HepG2 (cell line): Measurements from ENCODE around the gene ASIC2. TPM values are rescaled to one million over a fixed set of nuclear protein-coding genes. Genes with fewer than 3 reads are reported as not detected.

Source experiments
- ATAC-seq: fragments of 200-7000 bp; cut with Tn5 transposase; 3 replicates; pipeline ENCODE4 v1.9.1; 2020; ENCODE audit warnings: mild to moderate bottlenecking, moderate library complexity
- BruUV-seq: library from RNA; stranded (reverse); fragments of 400-500 nt; replicated peaks from 2 replicates; lab custom pipeline; 2021; lab: Mats Ljungman, UMichigan
- CTCF ChIA-PET: fragments of 300-600 bp; formaldehyde crosslinking; extraction: SDS; loops from one replicate; lab custom pipeline; 2021; ENCODE audit warnings: low total read pairs, inconsistent platforms, low intra/inter-chr PET ratio; lab: Yijun Ruan, JAX
- POLR2A ChIA-PET: fragments of 350-600 bp; sonication (Branson Sonifier 250); formaldehyde crosslinking; loops from one replicate; lab custom pipeline; 2020; ENCODE audit warnings: antibody characterized with exemption, inconsistent platforms; lab: Yijun Ruan, JAX
- DNase-seq: peaks from one replicate; pipeline ENCODE4 v3.0.0-alpha.2; 2015; ENCODE audit warnings: low spot score
- FAIRE-seq: peaks from 3 replicates; lab custom pipeline; 2011; peaks lifted over from hg19 to GRCh38; lab: Jason Lieb, UNC
- H2AFZ ChIP-seq: one replicate; pipeline ENCODE4 v1.6.1; 2011; ENCODE audit warnings: low read length, inconsistent platforms
- H3K27ac ChIP-seq: fragments of 300-600 bp; 3 replicates; pipeline ENCODE4 v1.8.0; 2011; ENCODE audit warnings: mixed run types, mild to moderate bottlenecking, mixed read lengths, low read length, inconsistent platforms; ENCODE audit not compliant: insufficient read depth; ENCODE audit errors: extremely low read length
- H3K27me3 ChIP-seq, 2 experiments: fragments of 200-600 bp in 1 of 2; 2 replicates in 1 of 2; 3 replicates in 1 of 2; pipeline versions ENCODE4 v1.6.0 to v1.8.0; 2011; ENCODE audit warnings: low read length in 2 of 2, mild to moderate bottlenecking in 2 of 2, moderate library complexity in 2 of 2, inconsistent platforms in 1 of 2; ENCODE audit not compliant: insufficient read depth in 2 of 2, control insufficient read depth in 1 of 2
- H3K36me3 ChIP-seq, 2 experiments: fragments of 200-600 bp in 1 of 2; replicated peaks in 1 of 2; 2 replicates in 1 of 2; 3 replicates in 1 of 2; pipeline versions ENCODE4 v1.5.1 to v1.8.0; 2011; ENCODE audit warnings: low read length in 2 of 2, inconsistent platforms in 1 of 2; ENCODE audit not compliant: insufficient read depth in 2 of 2, control insufficient read depth in 1 of 2
- H3K4me1 ChIP-seq: 2 replicates; pipeline ENCODE4 v1.5.1; 2012; ENCODE audit warnings: low read length, inconsistent platforms; ENCODE audit not compliant: insufficient read depth
- H3K4me2 ChIP-seq: 2 replicates; pipeline ENCODE4 v1.6.0; 2011; ENCODE audit warnings: low read depth, low read length, inconsistent platforms
- H3K4me3 ChIP-seq, 3 experiments: fragments of 200-600 bp in 1 of 3; sonication (generic), shearing (Covaris generic) in 1 of 3; replicated peaks in 1 of 3; 2 replicates each; pipeline ENCODE4 v1.5.1; 2011 to 2016; ENCODE audit warnings: low read length in 3 of 3, inconsistent platforms in 2 of 3, low read depth in 2 of 3, mild to moderate bottlenecking in 2 of 3, control low read depth in 1 of 3, mixed read lengths in 1 of 3; ENCODE audit not compliant: insufficient read depth in 1 of 3
- H3K79me2 ChIP-seq: one replicate; pipeline ENCODE4 v1.6.1; 2011; ENCODE audit warnings: low read length, inconsistent platforms; ENCODE audit not compliant: insufficient read depth
- H3K9ac ChIP-seq: 2 replicates; pipeline ENCODE4 v1.6.0; 2011; ENCODE audit warnings: mild to moderate bottlenecking, low read depth, low read length, inconsistent platforms; ENCODE audit not compliant: insufficient read depth
- H3K9me3 ChIP-seq: 2 replicates; pipeline ENCODE4 v1.5.1; 2012; ENCODE audit warnings: mild to moderate bottlenecking, low read length
- H4K20me1 ChIP-seq: 2 replicates; pipeline ENCODE4 v1.6.0; 2011; ENCODE audit warnings: inconsistent platforms, mild to moderate bottlenecking, low read length, moderate library complexity; ENCODE audit not compliant: insufficient read depth
- MAFK ChIP-seq, 2 experiments: IDR thresholded peaks in 1 of 2; conservative IDR thresholded peaks in 1 of 2; 2 replicates each; pipeline ENCODE4 v1.6.1; 2011; ENCODE audit warnings: improper control_type of control experiment in 2 of 2, low read length in 2 of 2
- NR2F1 ChIP-seq, 2 experiments: fragments of 450-650 bp in 1 of 2; formaldehyde crosslinking in 1 of 2; IDR thresholded peaks; 2 replicates each; pipeline versions ENCODE4 v1.5.0 to v1.6.1; 2016 to 2020; ENCODE audit warnings: mild to moderate bottlenecking in 1 of 2, missing compliant biosample characterization in 1 of 2, missing genetic modification reagents in 1 of 2, moderate library complexity in 1 of 2
- SAFB2 ChIP-seq: sonication (generic); formaldehyde crosslinking; IDR thresholded peaks from 2 replicates; pipeline ENCODE4 v1.5.1; 2020; ENCODE audit warnings: missing genetic modification reagents, low read depth, mild to moderate bottlenecking, borderline replicate concordance
- WGBS: methylation state at CpG from one replicate; pipeline ENCODE4 v1.1.6; 2017; ENCODE audit warnings: low lambda C conversion rate; 5-methylcytosine and 5-hydroxymethylcytosine counted together
- in situ Hi-C: cut with HindIII; loops from 2 replicates; pipeline ENCODE4 v1.10.0; 2017; ENCODE audit warnings: low pct_unique_long_range_greater_than_20kb; ENCODE audit not compliant: extremely low pct_ligation_motif_present
- intact Hi-C: fragments of 100-400 bp; cut with micrococcal nuclease; formaldehyde crosslinking; loops from one replicate; pipeline ENCODE4 v1.10.0; 2022; ENCODE audit not compliant: unreplicated experiment
- polyA plus RNA-seq, 8 experiments: library from polyadenylated mRNA; depleted of rRNA in 3 of 8; stranded (reverse) in 7 of 8; unstranded in 1 of 8; fragments of >200 nt; fragmentation: Illumina TruSeq in 4 of 8; extraction: Trizol in 4 of 8; gene quantifications; 2 replicates each; pipeline versions ENCODE4 v1.2.1 to v1.2.3, GENCODE V29; 2011 to 2016; ENCODE audit warnings: low read depth in 4 of 8, missing spikeins in 1 of 8, mixed read lengths in 1 of 8; ENCODE audit not compliant: insufficient read depth in 1 of 8
- total RNA-seq, 5 experiments: library from RNA; depleted of rRNA; stranded (reverse); fragments of >200 nt; fragmentation: Illumina TruSeq; extraction: Trizol; gene quantifications; 2 replicates each; pipeline ENCODE4 v1.2.3, GENCODE V29; 2016; ENCODE audit warnings: low read depth in 1 of 5
- TF ChIP-seq, protein P1 (sequence below): sonication (generic); formaldehyde crosslinking; IDR thresholded peaks from 2 replicates; pipeline ENCODE4 v1.4.0; 2020; ENCODE audit warnings: missing genetic modification reagents, borderline replicate concordance
- TF ChIP-seq, protein P2 (sequence below): sonication (generic); formaldehyde crosslinking; IDR thresholded peaks from 2 replicates; pipeline ENCODE4 v1.4.0; 2020; ENCODE audit warnings: mild to moderate bottlenecking, missing genetic modification reagents, borderline replicate concordance

Gene ASIC2
- total and polyA plus RNA-seq, 2 of the 13 experiments (the other 11 are each of a cell fraction or from before 2014, with no cell fraction given): not detected

DNA sequence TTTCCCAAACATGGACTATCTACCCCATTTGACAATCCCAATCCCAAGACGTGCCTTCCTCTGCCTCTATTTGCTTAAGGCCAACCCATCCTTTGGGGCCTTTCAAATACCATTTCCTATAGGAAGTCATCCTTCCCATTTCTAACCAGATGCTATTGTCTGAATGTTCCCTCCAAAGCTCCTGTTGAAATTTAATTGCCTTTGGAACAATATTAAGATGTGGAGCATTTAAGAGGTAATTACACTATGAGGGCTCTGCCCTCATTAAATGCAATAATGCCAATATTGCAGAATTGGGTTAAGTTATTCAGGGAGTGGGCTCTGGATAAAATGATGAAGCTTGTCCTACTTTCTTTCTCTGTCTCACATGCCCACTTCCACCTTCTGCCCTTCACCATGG lies 125.4 kb downstream of the ASIC2 start:
- Histone ChIP-seq H3K9ac (no peak overlapping the region), H3K79me2 (no peaks in the 10 kb centered on the region), H2AFZ (no peak overlapping the region), H3K27ac (no peak overlapping the region), H4K20me1 (no peaks in the 10 kb centered on the region), H3K9me3 (no peaks in the 10 kb centered on the region), H3K4me2 (no peak overlapping the region), H3K4me1 (no peaks in the 10 kb centered on the region), H3K4me3 (no peak overlapping the region), H3K36me3 (no peaks in the 10 kb centered on the region), H3K27me3 (peaks cover 0 to 13% of the 10 kb centered on the region in 2 experiments; a peak in 1 of 5 replicates)
- ATAC-seq (no peak), FAIRE-seq (no peak), DNase-seq (no peak)
- ChIA-PET CTCF (no interaction called here), POLR2A (no interaction called here)
- intact Hi-C loops: no loop called here
- in situ Hi-C loops: no loop called here
- BruUV-seq: no TSS peak
- TF ChIP-seq SAFB2 (CRISPR knock-in tag) (no peak), NR2F1 (CRISPR knock-in tag; IDR thresholded peaks at IDR 0.05) (no peak), MAFK (conservative IDR thresholded peaks at IDR 0.05 in 1 of 2, IDR thresholded peaks at IDR 0.05 in 1 of 2; ENCODE audit: low read length in 2 of 2) (peak in 1 of 2 experiments; percentile 17; a peak in 1 of 4 replicates)
- TF ChIP-seq, protein P1, sequence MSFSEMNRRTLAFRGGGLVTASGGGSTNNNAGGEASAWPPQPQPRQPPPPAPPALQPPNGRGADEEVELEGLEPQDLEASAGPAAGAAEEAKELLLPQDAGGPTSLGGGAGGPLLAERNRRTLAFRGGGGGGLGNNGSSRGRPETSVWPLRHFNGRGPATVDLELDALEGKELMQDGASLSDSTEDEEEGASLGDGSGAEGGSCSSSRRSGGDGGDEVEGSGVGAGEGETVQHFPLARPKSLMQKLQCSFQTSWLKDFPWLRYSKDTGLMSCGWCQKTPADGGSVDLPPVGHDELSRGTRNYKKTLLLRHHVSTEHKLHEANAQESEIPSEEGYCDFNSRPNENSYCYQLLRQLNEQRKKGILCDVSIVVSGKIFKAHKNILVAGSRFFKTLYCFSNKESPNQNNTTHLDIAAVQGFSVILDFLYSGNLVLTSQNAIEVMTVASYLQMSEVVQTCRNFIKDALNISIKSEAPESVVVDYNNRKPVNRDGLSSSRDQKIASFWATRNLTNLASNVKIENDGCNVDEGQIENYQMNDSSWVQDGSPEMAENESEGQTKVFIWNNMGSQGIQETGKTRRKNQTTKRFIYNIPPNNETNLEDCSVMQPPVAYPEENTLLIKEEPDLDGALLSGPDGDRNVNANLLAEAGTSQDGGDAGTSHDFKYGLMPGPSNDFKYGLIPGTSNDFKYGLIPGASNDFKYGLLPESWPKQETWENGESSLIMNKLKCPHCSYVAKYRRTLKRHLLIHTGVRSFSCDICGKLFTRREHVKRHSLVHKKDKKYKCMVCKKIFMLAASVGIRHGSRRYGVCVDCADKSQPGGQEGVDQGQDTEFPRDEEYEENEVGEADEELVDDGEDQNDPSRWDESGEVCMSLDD: no peak
- TF ChIP-seq, protein P2, sequence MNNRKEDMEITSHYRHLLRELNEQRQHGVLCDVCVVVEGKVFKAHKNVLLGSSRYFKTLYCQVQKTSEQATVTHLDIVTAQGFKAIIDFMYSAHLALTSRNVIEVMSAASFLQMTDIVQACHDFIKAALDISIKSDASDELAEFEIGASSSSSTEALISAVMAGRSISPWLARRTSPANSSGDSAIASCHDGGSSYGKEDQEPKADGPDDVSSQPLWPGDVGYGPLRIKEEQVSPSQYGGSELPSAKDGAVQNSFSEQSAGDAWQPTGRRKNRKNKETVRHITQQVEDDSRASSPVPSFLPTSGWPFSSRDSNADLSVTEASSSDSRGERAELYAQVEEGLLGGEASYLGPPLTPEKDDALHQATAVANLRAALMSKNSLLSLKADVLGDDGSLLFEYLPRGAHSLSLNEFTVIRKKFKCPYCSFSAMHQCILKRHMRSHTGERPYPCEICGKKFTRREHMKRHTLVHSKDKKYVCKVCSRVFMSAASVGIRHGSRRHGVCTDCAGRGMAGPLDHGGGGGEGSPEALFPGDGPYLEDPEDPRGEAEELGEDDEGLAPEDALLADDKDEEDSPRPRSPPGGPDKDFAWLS: no peak
- 9% methylated on average over 1 of the region's 1 CpG for WGBS
